A549 (cell line): Measurements from ENCODE around the gene UGT1A7. TPM values are rescaled to one million over a fixed set of nuclear protein-coding genes. Genes with fewer than 3 reads are reported as not detected.

Source experiments
- ATAC-seq, 2 experiments: fragments of 200-7000 bp in 1 of 2; fragments of >200 bp in 1 of 2; cut with Nextera tagmentation in 1 of 2; cut with Tn5 transposase in 1 of 2; 3 replicates each; pipeline versions ENCODE4 v1.8.0 to v1.9.1; 2018 to 2020; ENCODE audit warnings: mild to moderate bottlenecking in 1 of 2, moderate library complexity in 1 of 2
- CTCF ChIA-PET: fragments of 300-600 bp; sonication (Branson Sonifier 250); formaldehyde crosslinking; extraction: SDS; loops from one replicate; lab custom pipeline; 2021; ENCODE audit warnings: antibody characterized with exemption, inconsistent platforms; lab: Yijun Ruan, JAX
- POLR2A ChIA-PET: fragments of 350-600 bp; formaldehyde crosslinking; extraction: SDS; loops from one replicate; lab custom pipeline; 2021; ENCODE audit warnings: antibody characterized with exemption, inconsistent platforms; lab: Yijun Ruan, JAX
- DNase-seq, 2 experiments: peaks; one replicate each; pipeline versions ENCODE4 v3.0.0 to v3.0.0-alpha.2; 2011 to 2016; ENCODE audit warnings: low read depth in 1 of 2, low spot score in 1 of 2
- FAIRE-seq: peaks from 2 replicates; lab custom pipeline; 2011; peaks lifted over from hg19 to GRCh38; lab: Jason Lieb, UNC
- H3K27ac ChIP-seq, 2 experiments: fragments of >200 bp; sonication (Bioruptor Twin); formaldehyde crosslinking; 3 replicates each; pipeline ENCODE4 v1.5.1; 2016 to 2017
- H3K4me1 ChIP-seq: fragments of >200 bp; sonication (Bioruptor Twin); formaldehyde crosslinking; 3 replicates; pipeline ENCODE4 v1.6.1; 2016
- H3K4me2 ChIP-seq: fragments of >200 bp; sonication (Bioruptor Twin); formaldehyde crosslinking; 3 replicates; pipeline ENCODE4 v1.6.1; 2016
- H3K4me3 ChIP-seq: fragments of >200 bp; sonication (Bioruptor Twin); formaldehyde crosslinking; 3 replicates; pipeline ENCODE4 v1.5.1; 2016
- H3K9me3 ChIP-seq: fragments of >200 bp; sonication (Bioruptor Twin); formaldehyde crosslinking; 3 replicates; pipeline ENCODE4 v1.6.1; 2016
- CEBPB ChIP-seq, 2 experiments: fragments of >200 bp in 1 of 2; sonication (Bioruptor Twin) in 1 of 2; formaldehyde crosslinking in 1 of 2; IDR thresholded peaks; 2 replicates each; pipeline ENCODE4 v1.6.1; 2012 to 2016
- CHD2 ChIP-seq: fragments of 150-350 bp; IDR thresholded peaks from 2 replicates; pipeline ENCODE4 v1.6.1; 2014; ENCODE audit warnings: low read length; ENCODE audit not compliant: partially characterized antibody
- CHD4 ChIP-seq: fragments of 200-600 bp; sonication (generic); IDR thresholded peaks from 2 replicates; pipeline ENCODE4 v1.6.1; 2016; ENCODE audit warnings: antibody characterized with exemption, mild to moderate bottlenecking, borderline replicate concordance
- ESRRA ChIP-seq: fragments of 150-350 bp; IDR thresholded peaks from 2 replicates; pipeline ENCODE4 v1.6.1; 2014; ENCODE audit warnings: mild to moderate bottlenecking, low read length, borderline replicate concordance
- GATA3 ChIP-seq: IDR thresholded peaks from 2 replicates; pipeline ENCODE4 v1.6.1; 2012; ENCODE audit warnings: borderline replicate concordance
- HDAC2 ChIP-seq: fragments of 200-600 bp; sonication (generic); IDR thresholded peaks from 2 replicates; pipeline ENCODE4 v1.6.1; 2016
- HOXA7 ChIP-seq: fragments of 250-450 bp; sonication (Bioruptor Pico); IDR thresholded peaks from 2 replicates; pipeline ENCODE4 v1.5.0; 2020; ENCODE audit warnings: mild to moderate bottlenecking, moderate library complexity
- HOXB13 ChIP-seq: fragments of 250-450 bp; sonication (Bioruptor Pico); IDR thresholded peaks from 2 replicates; pipeline ENCODE4 v1.5.0; 2020; ENCODE audit warnings: low read depth, mild to moderate bottlenecking, moderate library complexity
- HOXB5 ChIP-seq: fragments of 250-450 bp; sonication (Bioruptor Pico); IDR thresholded peaks from 2 replicates; pipeline ENCODE4 v1.5.0; 2020; ENCODE audit warnings: mild to moderate bottlenecking, moderate library complexity
- JUN ChIP-seq, 2 experiments: fragments of >200 bp; sonication (Bioruptor Twin); formaldehyde crosslinking; IDR thresholded peaks; 2 replicates in 1 of 2; 3 replicates in 1 of 2; pipeline ENCODE4 v1.6.1; 2016 to 2017
- JUNB ChIP-seq: fragments of >200 bp; sonication (Bioruptor Twin); formaldehyde crosslinking; IDR thresholded peaks from 2 replicates; pipeline ENCODE4 v1.6.1; 2016
- KDM1A ChIP-seq: fragments of 200-600 bp; sonication (generic); IDR thresholded peaks from 2 replicates; pipeline ENCODE4 v1.6.1; 2016; ENCODE audit warnings: low read depth, mild to moderate bottlenecking
- NPAS2 ChIP-seq: fragments of 250-450 bp; sonication (Bioruptor Pico); IDR thresholded peaks from 2 replicates; pipeline ENCODE4 v1.8.0; 2022; ENCODE audit warnings: mild to moderate bottlenecking, moderate library complexity, borderline replicate concordance
- NR3C1 ChIP-seq: fragments of >200 bp; sonication (Bioruptor Twin); formaldehyde crosslinking; IDR thresholded peaks from 3 replicates; pipeline ENCODE4 v1.6.1; 2017
- POLR2A ChIP-seq: IDR thresholded peaks from 2 replicates; pipeline ENCODE4 v1.6.1; 2012; ENCODE audit warnings: mild to moderate bottlenecking, low read length
- POLR2AphosphoS2 ChIP-seq: conservative IDR thresholded peaks from 2 replicates; pipeline ENCODE4 v1.6.1; 2012; ENCODE audit warnings: low read length, improper control_type of control experiment, inconsistent platforms
- RARB ChIP-seq: fragments of 250-450 bp; sonication (Bioruptor Pico); IDR thresholded peaks from 2 replicates; pipeline ENCODE4 v1.8.0; 2021; ENCODE audit warnings: mild to moderate bottlenecking, moderate library complexity
- RFX5 ChIP-seq: fragments of 450-650 bp; IDR thresholded peaks from 2 replicates; pipeline ENCODE4 v1.7.1; 2014; ENCODE audit warnings: antibody characterized with exemption, mild to moderate bottlenecking, moderate library complexity
- RNF2 ChIP-seq: fragments of 200-600 bp; sonication (generic); IDR thresholded peaks from 2 replicates; pipeline ENCODE4 v1.6.1; 2016; ENCODE audit warnings: low read depth, mild to moderate bottlenecking, antibody characterized with exemption, moderate library complexity, borderline replicate concordance
- TP53 ChIP-seq: fragments of 250-450 bp; sonication (Bioruptor Pico); IDR thresholded peaks from 2 replicates; pipeline ENCODE4 v1.5.0; 2021; ENCODE audit warnings: mild to moderate bottlenecking, moderate library complexity
- ZNF302 ChIP-seq: fragments of 250-450 bp; sonication (Bioruptor Pico); IDR thresholded peaks from 2 replicates; pipeline ENCODE4 v1.9.0; 2021; ENCODE audit warnings: inconsistent platforms, mild to moderate bottlenecking, moderate library complexity
- WGBS: methylation state at CpG from one replicate; pipeline ENCODE4 v1.1.6; 2017; ENCODE audit errors: missing lambda C conversion rate; 5-methylcytosine and 5-hydroxymethylcytosine counted together
- polyA plus RNA-seq, 4 experiments: library from polyadenylated mRNA; depleted of rRNA in 3 of 4; stranded (reverse); fragments of >200 nt; fragmentation: RNase III in 1 of 4; extraction: RNeasy Plus Mini Kit Qiagen cat#74134 plus additional on column Dnase treatment in 1 of 4; gene quantifications; 2 replicates in 3 of 4; 3 replicates in 1 of 4; pipeline ENCODE4 v1.2.3, GENCODE V29; 2011 to 2017
- TF ChIP-seq, protein P1 (sequence below): IDR thresholded peaks from 2 replicates; pipeline ENCODE4 v1.6.1; 2012
- TF ChIP-seq, protein P2 (sequence below): fragments of >200 bp; sonication (Bioruptor Twin); formaldehyde crosslinking; IDR thresholded peaks from 2 replicates; pipeline ENCODE4 v1.6.1; 2016
- TF ChIP-seq, protein P3 (sequence below): fragments of 150-350 bp; IDR thresholded peaks from 2 replicates; pipeline ENCODE4 v1.6.1; 2014; ENCODE audit warnings: low read depth, mild to moderate bottlenecking, low read length

Gene UGT1A7
- polyA plus RNA-seq, 2 of the 4 experiments (the other 2 are of a cell fraction), result 8.9 to 9.8 TPM

DNA sequence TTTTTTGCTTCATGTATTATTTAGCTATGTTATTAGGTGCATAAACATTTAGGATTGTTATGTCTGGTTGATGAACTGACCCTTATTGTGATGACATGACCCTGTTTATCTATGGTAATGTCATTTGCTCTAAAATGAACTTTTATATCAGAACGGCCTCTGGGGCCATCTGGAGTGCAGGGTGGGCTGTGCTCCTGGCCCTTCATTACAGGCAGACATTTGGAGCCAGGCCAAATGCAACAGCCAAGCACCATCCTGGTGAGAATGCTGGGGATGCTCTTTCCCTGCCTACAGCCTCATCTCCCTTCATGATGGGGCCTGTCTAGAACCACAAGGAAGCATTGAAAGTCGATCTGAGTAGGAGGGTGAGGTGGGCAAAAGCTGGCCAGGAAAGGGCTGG lies 134.6 kb downstream of the UGT1A7 start:
- Histone ChIP-seq H3K4me2 (no peak overlapping the region), H3K9me3 (no peaks in the 10 kb centered on the region), H3K4me3 (no peak overlapping the region), H3K27ac (peak overlapping the region; percentile 4 to 81; a peak in 5 of 6 replicates), H3K4me1 (peaks cover 24% of the 10 kb centered on the region)
- ATAC-seq (no peak), DNase-seq (no peak), FAIRE-seq (no peak)
- ChIA-PET POLR2A (no interaction called here), CTCF (interaction anchor here (1.0 kb wide), 1 partner anchor 22 kb away, joined by 3 read pairs; no protein-coding TSS in a partner anchor)
- WGBS, result 44% methylated on average over 2 of the region's 2 CpGs
- TF ChIP-seq TP53 (no peak), KDM1A (no peak), POLR2A (no peak), NR3C1 (no peak), CHD4 (no peak), RFX5 (no peak), RNF2 (no peak), JUN (IDR thresholded peaks at IDR 0.05) (no peak), HDAC2 (no peak), CHD2 (no peak), POLR2AphosphoS2 (no peak), NPAS2 (no peak), GATA3 (no peak), HOXB13 (CRISPR knock-in tag) (no peak)
- TF ChIP-seq, protein P1, sequence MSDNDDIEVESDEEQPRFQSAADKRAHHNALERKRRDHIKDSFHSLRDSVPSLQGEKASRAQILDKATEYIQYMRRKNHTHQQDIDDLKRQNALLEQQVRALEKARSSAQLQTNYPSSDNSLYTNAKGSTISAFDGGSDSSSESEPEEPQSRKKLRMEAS, result no peak
- TF ChIP-seq, protein P2, sequence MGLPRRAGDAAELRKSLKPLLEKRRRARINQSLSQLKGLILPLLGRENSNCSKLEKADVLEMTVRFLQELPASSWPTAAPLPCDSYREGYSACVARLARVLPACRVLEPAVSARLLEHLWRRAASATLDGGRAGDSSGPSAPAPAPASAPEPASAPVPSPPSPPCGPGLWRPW, result no peak

DNA sequence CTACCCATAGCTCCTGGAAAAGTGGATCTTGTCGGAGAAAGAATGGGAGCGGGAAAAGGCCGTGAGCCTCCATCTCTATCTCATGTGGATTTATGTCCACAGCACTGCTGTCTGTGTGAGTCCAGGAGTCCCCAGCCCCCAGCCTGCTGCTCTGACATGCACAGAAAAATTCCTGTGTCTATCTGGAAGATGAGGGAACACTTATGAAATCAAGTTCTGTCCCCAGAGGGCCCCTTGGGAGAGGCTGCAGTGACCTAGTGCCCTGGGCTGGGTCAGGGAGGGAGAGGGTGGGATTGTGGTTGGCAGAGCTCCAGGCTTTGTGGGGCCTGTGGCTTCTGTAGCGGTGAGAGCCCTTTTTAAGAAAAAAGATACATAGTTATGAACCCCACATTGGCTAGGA lies 135.1 kb downstream of the UGT1A7 start:
- H3K4me1 ChIP-seq, result peaks cover 24% of the 10 kb centered on the region
- ChIA-PET CTCF (interaction anchor here (1.0 to 1.1 kb wide), 2 partner anchors 16 to 22 kb away, joined by 3 read pairs; no protein-coding TSS in a partner anchor), POLR2A (no interaction called here)
- no peaks in the 10 kb centered on the region for H3K9me3 ChIP-seq
- no peak for ATAC-seq
- WGBS, result 92% methylated on average over 4 of the region's 4 CpGs
- no peak for DNase-seq
- no peak for FAIRE-seq
- peak overlapping the region; percentile 4 to 81; a peak in 5 of 6 replicates for H3K27ac ChIP-seq
- no peak overlapping the region for H3K4me3 ChIP-seq
- TF ChIP-seq HOXB5 (CRISPR knock-in tag) (no peak), JUN (IDR thresholded peaks at IDR 0.05) (no peak), ESRRA (no peak), NR3C1 (no peak), HOXA7 (no peak), ZNF302 (no peak), CEBPB (IDR thresholded peaks at IDR 0.05) (no peak)
- TF ChIP-seq, protein P1, result no peak
- TF ChIP-seq, protein P3, sequence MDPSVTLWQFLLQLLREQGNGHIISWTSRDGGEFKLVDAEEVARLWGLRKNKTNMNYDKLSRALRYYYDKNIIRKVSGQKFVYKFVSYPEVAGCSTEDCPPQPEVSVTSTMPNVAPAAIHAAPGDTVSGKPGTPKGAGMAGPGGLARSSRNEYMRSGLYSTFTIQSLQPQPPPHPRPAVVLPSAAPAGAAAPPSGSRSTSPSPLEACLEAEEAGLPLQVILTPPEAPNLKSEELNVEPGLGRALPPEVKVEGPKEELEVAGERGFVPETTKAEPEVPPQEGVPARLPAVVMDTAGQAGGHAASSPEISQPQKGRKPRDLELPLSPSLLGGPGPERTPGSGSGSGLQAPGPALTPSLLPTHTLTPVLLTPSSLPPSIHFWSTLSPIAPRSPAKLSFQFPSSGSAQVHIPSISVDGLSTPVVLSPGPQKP, result no peak
- H3K4me2 ChIP-seq, result no peak overlapping the region

DNA sequence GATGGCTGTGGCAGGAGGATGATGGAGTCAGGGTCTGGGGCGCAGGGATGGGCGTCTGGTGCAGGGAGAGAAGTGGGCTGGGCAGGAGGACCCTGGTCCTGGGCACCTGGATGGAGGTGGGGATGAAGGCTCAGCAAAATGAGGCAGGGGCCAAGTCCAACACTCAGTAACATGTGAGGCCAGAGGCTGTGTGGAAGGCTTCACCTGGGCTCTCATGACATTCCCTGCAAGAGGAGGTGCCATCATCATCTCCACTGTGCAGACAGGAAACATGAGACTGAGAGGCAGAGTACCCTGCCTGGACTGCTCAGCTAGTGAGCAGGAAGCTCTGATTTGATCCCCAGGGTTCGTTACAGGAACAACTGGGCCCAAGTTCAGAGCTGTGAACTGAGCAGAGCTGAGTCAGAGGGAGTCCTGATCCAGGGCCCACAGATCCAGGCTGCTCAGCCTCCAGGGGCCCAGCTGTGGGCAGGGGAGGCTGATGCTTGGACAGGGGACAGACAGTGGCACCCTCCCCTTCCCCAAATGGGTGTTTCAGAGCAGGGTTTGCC lies 135.7 kb downstream of the UGT1A7 start:
- ChIA-PET POLR2A (no interaction called here), CTCF (interaction anchor here (1.1 kb wide), 1 partner anchor 15 kb away, joined by 3 read pairs; no protein-coding TSS in a partner anchor)
- FAIRE-seq (no peak), DNase-seq (no peak)
- Histone ChIP-seq H3K9me3 (no peaks in the 10 kb centered on the region), H3K4me1 (peaks cover 22% of the 10 kb centered on the region), H3K4me2 (no peak overlapping the region), H3K4me3 (no peak overlapping the region)
- WGBS, result 82% methylated on average over 3 of the region's 3 CpGs
- TF ChIP-seq RARB (CRISPR knock-in tag) (no peak), JUNB (no peak)
- TF ChIP-seq, all 56 proteins: peak for 0
- peak overlapping the region; percentile 51 to 81 for H3K27ac ChIP-seq
- no peak for ATAC-seq
